ENCODE results near the gene EPSTI1.

- TF ChIP-seq ZBTB7A (IDR thresholded peaks at IDR 0.05; ENCODE audit: low read depth) (no peak), EGR1 (IDR thresholded peaks at IDR 0.05) (no peak), YY1 (IDR thresholded peaks at IDR 0.05; ENCODE audit: low read depth) (no peak), RAD21 (IDR thresholded peaks at IDR 0.05; ENCODE audit: low read depth) (no peak), CEBPB (IDR thresholded peaks at IDR 0.05) (no peak), TAF1 (IDR thresholded peaks at IDR 0.05; ENCODE audit: low read depth) (no peak), TEAD4 (IDR thresholded peaks at IDR 0.05) (no peak), USF1 (IDR thresholded peaks at IDR 0.05) (no peak), EP300 (IDR thresholded peaks at IDR 0.05; ENCODE audit: borderline replicate concordance) (no peak), TCF12 (IDR thresholded peaks at IDR 0.05; ENCODE audit: low read depth) (no peak), REST (IDR thresholded peaks at IDR 0.05; ENCODE audit: low read depth) (no peak), CREB1 (IDR thresholded peaks at IDR 0.05; ENCODE audit: low read depth) (no peak)
- TF ChIP-seq, protein P1, sequence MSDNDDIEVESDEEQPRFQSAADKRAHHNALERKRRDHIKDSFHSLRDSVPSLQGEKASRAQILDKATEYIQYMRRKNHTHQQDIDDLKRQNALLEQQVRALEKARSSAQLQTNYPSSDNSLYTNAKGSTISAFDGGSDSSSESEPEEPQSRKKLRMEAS (IDR thresholded peaks at IDR 0.05): no peak
These were observed 41.9 kb downstream of the EPSTI1 start for GRCh38 chr13:42950181-42950580.

Data from Ishikawa (cell line).